ENCODE measurements around the gene PLA2G4D.

The PLA2G4D gene, protein sequence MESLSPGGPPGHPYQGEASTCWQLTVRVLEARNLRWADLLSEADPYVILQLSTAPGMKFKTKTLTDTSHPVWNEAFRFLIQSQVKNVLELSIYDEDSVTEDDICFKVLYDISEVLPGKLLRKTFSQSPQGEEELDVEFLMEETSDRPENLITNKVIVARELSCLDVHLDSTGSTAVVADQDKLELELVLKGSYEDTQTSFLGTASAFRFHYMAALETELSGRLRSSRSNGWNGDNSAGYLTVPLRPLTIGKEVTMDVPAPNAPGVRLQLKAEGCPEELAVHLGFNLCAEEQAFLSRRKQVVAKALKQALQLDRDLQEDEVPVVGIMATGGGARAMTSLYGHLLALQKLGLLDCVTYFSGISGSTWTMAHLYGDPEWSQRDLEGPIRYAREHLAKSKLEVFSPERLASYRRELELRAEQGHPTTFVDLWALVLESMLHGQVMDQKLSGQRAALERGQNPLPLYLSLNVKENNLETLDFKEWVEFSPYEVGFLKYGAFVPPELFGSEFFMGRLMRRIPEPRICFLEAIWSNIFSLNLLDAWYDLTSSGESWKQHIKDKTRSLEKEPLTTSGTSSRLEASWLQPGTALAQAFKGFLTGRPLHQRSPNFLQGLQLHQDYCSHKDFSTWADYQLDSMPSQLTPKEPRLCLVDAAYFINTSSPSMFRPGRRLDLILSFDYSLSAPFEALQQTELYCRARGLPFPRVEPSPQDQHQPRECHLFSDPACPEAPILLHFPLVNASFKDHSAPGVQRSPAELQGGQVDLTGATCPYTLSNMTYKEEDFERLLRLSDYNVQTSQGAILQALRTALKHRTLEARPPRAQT

DNA sequence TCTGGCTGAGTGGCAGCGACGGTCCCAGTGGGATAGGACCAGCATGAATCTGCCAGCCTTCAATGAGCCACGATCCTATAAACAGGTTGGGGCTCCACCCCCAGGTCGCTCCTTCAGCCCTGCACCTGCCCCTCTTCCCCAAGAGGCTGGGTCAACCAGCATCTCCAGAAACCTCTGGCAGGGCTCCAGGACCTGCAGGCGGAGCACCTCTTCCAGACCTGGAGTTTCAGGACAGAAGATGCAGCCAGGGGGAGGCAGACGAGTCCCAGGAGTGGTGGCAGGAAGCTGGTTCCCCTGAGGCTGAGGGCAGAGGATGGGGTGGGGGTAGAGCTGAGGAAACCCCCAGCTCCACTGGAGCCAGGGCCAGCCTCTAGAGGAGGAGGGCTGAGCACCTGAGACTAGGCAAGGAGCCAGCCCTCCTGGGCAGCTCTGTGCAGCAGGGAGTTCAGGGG lies at the start of gene PLA2G4D:
PLA2G4D (minus strand) TSS at position 51 of the 452 bp plus-strand sequence. CDS start 103 bp downstream, outside the sequence.
- no peak for DNase-seq (ENCODE audit: low read depth in 1 of 2, low spot score in 1 of 2)

DNA sequence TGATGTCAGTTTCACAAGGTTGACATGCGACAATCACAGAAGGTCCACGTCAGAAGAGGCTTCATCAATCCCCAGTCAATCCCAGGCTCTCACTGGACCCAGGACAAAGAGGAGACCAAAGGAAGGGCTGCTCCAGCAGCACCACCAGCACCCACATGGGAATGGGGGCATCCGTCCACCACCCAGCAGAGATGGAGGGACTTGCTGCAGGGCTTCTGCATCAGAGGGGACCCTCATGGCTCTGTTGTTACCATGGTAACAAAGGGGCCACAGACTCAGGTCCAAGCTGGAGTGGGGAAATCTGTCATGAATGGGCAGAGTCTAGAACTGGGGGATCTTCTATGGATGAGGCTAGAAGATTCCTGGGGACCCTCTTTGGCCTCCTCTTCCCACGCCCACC lies 49.0 kb upstream of the PLA2G4D start:
- DNase-seq (ENCODE audit: low read depth in 1 of 2, low spot score in 1 of 2): no peak

GRCh38 chr15:42141795-42142667 lies 47.7 kb upstream of the PLA2G4D start:
- no peak for DNase-seq (ENCODE audit: low read depth in 1 of 2, low spot score in 1 of 2)

GRCh38 chr15:42141246-42141645 lies 46.9 kb upstream of the PLA2G4D start:
- no peak for DNase-seq (ENCODE audit: low read depth in 1 of 2, low spot score in 1 of 2)

DNA sequence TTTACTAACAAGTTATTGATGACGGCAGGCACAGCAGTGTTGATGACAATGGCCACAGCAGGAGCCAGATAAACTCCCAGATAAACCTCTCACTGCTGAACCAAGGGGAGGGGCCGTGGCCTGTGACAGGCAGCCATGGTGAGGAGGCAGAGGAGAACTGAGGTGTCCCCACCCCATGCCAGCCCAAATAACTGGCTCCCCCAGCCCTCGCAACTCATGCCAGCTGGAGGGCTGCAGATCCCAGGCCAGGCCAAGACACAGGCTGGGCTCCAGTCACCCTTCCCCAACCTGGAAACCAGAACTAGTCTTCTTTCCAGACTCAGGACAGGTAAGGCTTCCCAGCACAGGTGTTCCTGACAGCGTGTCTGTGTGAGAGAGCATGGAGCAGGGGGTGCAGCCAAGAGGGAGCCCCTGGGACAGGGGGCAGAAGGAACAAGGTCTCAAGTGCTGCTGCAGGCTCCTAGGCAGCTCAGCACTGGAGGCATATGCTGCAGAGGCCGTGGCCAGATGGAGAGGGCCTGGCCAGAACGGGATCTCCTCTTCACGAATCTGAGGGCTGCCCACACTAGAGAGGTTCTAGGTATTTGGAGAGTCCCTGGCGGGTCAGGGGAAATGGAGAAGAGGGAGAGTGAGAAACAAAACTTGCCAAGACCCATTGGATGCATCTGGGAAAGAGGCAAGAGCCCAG lies 46.2 kb upstream of the PLA2G4D start:
- DNase-seq (ENCODE audit: low read depth in 1 of 2, low spot score in 1 of 2): no peak

DNA sequence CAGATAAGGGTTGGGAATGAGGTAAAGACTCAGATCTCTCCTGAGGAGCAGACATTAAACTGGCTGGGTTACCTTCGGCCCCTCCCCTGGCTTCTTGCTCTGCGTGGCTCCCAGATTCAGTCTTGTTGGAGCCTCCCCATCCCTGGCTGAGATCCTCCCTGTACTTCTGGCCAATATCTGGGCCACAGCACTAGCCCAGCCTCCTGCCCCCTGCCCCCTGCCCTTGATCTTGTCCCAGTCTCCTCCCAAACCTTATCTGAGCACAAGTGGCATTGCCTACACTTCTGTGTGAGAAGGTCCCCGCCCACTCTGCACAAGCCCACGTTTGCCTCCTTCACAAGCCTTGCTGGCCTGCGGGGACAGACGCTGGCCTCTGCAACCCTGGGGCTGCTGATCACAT lies 45.2 kb upstream of the PLA2G4D start:
- DNase-seq (ENCODE audit: low read depth in 1 of 2, low spot score in 1 of 2): no peak

DNA sequence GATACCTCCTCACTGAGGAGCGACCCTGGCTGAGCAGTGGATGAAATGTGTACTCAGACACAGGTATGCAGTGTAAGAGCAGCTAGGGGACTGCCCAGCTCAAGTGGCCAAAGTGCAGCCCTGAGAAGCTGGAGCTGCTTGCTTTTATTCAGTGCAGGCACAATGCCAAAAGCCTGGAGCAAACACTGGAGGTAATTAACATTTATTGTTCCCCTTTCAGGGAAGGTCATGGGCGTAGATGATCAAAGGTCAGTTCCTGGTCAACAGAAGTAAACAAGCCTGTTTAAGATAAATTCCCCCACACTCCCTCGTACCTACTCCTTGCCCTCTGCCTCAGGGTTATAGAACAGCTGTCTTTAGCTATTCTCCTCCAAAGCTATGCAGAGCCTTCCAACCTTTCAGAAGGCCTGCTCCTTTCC lies 44.6 kb upstream of the PLA2G4D start:
- DNase-seq (ENCODE audit: low read depth in 1 of 2, low spot score in 1 of 2): no peak

DNA sequence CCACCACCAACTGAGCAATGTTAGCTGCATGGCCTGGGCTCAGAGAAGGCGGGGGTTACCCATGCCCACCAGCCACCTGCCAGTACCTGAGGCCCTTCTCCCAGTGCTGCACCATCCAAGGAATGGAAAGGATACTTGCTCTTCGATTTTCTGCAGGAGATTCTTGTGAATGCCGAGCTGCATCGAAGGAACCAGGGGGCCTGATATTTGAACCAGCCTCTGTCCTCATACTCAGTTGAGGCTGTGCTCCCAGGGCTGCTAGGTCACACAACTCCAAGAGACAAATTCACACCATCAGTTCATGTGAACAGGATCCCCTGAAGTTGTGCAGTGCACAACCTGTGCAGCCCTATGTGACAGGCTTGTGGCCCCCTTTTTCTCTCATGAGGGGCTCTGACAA lies 44.0 kb upstream of the PLA2G4D start:
- DNase-seq (ENCODE audit: low read depth in 1 of 2, low spot score in 1 of 2): no peak

DNA sequence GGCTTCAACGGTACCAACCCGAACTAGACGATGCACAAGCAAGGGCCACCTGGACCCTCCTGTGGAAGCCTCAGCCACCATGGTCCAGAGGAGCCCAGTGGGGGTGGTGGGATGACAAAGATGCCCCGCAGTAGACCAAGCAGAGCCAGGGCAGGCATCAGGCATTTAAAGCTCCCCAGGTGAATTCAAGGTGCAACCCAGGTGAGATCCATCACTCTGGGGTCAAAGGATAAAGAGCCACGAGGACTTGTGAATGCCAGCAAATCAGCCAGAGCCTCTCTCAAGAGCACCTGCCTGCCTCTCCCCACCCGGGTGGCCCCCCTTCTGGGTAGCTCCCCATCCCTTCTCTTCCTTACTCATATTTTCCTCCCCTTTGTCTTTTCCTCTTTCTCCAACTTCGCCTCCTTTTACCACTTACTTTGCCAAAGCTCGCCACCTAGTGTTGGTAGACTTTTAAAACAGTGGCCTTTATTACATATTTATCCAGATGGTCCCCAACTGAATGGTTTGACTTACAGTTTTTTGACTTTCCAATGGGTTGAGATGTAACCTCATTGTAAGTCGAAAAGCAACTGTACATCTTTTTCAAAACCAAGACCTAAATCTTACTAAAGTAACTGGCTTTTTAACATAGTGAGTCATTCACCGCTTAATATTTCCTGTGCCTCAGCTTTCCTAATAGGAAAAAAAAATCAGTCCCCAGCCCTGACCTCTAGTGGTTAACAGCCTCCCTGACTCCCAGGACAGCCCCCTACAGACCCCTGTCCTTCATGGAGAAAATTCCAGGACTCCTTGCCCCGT lies 43.3 kb upstream of the PLA2G4D start:
- no peak for DNase-seq (ENCODE audit: low read depth in 1 of 2, low spot score in 1 of 2)

GRCh38 chr15:42136513-42136912 lies 42.2 kb upstream of the PLA2G4D start:
- no peak for DNase-seq (ENCODE audit: low read depth in 1 of 2, low spot score in 1 of 2)

DNA sequence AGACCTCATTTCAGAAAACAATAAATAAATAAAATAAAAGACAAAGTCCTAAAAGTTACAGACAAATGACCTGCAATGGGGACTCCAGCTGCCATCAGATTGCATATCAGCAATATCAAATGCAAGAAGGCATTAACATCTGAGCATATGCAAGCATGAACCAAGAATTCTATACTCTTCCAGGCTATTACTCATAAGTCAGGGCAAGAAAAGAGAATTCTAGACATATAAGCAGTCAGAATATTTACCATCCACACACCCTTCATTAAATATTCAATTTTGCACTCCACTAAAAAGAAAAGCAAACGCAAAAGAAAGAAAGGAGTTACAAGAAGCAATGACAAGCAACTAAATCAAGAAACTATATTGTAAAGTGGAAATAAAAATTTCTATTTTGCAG lies 41.0 kb upstream of the PLA2G4D start:
- DNase-seq (ENCODE audit: low read depth in 1 of 2, low spot score in 1 of 2): no peak

- DNase-seq (ENCODE audit: low read depth in 1 of 2, low spot score in 1 of 2): no peak
These were observed 40.4 kb upstream of the PLA2G4D start for GRCh38 chr15:42134617-42135245.

- peak in 1 of 2 donors; percentile 15 for DNase-seq (ENCODE audit: low read depth in 1 of 2, low spot score in 1 of 2)
These were observed 39.6 kb upstream of the PLA2G4D start for GRCh38 chr15:42133886-42134502.

GRCh38 chr15:42133356-42133755 lies 39.0 kb upstream of the PLA2G4D start:
- no peak for DNase-seq (ENCODE audit: low read depth in 1 of 2, low spot score in 1 of 2)

DNA sequence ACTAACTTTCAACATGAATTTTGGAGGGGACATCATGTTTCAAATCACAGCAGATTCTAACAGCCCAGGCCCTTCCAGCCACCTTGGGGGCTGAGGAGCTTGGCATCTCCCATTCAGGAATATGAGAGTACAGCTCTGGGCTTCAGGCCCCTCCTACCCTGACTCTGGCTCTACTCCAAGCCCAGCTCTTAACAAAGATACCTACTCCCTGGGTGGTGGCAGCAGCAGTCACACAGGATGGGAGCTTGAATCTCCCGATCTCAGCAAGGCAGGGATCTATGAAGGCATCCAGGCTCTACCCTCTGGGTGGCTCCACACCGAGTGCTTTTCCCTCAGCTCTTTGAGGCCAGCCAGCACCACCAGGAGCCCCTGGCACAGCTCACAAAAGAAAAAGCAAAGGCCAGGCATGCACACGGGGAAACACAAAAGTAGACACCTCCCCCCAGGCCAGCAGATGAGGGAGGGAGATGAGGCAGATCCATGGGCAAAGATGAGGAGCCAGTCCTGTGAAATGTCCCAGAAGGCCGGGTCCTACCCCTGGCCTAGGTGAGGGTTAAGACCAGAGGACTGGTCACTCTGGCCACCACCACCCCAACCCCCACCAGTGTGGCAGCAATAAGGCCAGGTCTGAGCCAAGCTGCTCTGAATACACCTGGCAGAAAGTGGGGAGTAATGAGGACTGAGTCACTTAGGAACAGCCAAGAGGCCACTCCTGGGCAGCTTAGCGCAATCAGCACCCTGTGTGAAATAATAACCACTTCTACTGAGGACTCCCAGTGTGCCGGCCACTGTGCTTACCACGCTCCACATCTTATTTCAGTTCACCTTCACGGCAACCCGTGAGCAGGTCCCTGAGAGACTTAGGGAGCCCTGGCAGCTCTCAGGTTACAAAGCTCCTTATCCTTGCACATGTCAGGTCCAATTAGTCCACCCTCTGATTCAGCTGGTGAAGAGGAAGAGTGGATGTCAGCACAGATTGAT lies 37.8 kb upstream of the PLA2G4D start:
- DNase-seq (ENCODE audit: low read depth in 1 of 2, low spot score in 1 of 2): no peak

- DNase-seq (ENCODE audit: low read depth in 1 of 2, low spot score in 1 of 2): no peak
These were observed 36.6 kb upstream of the PLA2G4D start for GRCh38 chr15:42131006-42131405.

DNA sequence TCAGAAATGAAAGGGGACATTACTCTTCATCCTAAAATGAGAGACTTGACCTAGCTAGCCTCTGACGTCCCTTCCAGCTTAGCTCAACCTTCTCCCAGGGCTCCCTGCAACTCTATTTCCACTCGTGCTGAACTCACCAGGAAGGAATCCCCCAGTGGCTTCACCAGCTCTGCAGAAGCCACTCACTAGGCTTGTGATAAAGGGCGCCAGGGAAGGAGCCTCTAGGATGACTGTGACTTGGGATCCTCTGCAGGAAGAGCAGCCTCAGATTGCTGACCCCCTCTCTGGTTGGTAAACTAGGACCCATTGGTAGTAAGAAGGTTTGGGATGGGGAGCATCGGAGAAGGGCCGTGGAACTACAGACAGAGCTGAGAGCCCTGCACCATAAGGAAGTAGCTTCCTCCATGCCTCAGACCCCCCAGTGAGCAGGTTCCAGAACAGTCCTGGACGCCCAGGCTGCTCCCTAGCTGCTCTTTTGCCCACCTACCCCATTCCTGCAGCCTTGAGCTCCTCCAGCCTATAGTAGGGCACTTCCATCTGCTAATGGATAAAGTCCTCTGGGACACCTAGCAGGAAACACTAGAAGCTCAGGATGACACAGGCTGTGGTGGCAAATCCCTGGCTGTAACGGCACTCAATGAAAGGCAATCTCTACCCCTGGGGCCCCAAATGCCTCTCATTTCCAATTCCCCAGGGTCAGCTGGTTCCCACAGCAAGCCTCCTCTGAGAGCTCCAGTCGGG lies 36.1 kb upstream of the PLA2G4D start:
- DNase-seq (ENCODE audit: low read depth in 1 of 2, low spot score in 1 of 2): no peak

Measured in activated T-helper 1 cell treated with anti-CD3 and anti-CD28 coated beads, Interleukin-2, amount 50 U/mL, for 16 hours (primary cell).